HG03558 (cell line): Measurements from ENCODE around the gene TLR5.

ENCODE experiments used
- ATAC-seq: cut with Tn5 transposase; IDR thresholded peaks from one replicate; pipeline ENCODE4 v1.9.1; 2021; ENCODE audit warnings: moderate number of reproducible peaks; ENCODE audit not compliant: unreplicated experiment; ENCODE audit errors: extremely low read depth

The TLR5 gene

DNA sequence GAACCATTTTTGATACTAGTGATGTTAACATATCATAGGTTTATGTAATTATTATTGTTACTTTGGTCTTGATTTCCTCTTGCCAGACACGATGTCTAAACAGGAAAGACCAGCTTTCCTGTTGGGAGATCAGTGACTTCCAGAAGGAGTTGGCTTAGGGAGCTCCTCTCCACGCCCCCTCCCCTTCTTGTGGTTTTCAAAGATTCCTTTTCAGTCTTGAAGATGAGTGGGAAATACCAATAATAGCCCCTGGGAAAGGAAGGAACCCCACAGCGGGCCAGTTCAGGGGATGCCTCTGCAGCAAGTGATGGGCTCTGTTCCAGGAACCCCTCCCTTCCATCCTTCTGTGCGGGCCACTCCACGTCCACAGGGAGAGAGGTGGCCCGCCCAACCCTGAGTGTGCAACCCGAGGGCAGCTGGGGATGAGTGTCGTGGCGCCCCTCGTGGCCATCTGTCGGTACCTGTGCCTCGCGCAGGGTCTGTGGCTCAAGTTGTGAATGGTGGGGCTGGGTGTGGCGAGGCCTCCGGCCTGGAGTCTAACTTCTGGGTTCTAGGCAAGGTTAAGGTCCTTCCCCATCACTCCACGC, 65.7 kb downstream of the TLR5 start:
- no peak for ATAC-seq

DNA sequence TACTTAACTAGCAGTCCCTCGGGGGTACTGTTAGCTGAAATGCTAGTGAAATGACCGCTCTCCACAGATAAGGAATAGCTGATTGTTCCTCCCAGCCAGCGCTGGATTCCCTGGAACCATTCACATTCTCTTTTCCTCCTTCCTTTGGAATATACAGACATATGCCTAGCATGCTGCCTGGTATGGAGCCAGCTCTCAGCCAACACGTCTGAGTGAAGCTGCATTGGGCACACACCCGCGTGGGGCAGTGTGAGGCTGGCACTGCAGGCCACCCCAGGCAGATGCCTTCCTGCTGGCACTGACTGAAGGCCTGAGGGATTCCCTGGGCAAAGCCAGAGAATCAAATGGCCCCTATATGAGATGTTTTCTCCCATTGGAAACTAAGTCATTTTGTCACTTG, 66.7 kb downstream of the TLR5 start:
- ATAC-seq: no peak

DNA sequence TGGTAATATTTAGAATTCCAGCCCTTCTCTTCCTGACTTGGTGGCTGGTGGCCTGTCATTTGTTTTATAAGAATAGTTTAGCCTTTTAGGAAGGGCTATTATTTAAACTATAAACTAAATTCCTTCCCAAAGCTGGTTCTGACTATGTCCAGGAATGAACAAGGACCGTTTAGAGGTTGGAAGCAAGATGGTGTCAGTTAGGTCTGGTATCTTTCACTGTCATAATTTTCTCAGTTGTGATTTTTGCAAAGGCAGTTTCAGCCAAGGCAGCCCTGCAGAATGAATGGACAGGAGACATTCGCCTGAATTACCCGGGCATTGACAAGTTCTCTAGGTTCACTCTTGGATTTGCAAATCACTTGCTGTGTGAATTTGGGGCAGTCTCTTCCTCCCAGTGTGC, 67.2 kb downstream of the TLR5 start:
- no peak for ATAC-seq

DNA sequence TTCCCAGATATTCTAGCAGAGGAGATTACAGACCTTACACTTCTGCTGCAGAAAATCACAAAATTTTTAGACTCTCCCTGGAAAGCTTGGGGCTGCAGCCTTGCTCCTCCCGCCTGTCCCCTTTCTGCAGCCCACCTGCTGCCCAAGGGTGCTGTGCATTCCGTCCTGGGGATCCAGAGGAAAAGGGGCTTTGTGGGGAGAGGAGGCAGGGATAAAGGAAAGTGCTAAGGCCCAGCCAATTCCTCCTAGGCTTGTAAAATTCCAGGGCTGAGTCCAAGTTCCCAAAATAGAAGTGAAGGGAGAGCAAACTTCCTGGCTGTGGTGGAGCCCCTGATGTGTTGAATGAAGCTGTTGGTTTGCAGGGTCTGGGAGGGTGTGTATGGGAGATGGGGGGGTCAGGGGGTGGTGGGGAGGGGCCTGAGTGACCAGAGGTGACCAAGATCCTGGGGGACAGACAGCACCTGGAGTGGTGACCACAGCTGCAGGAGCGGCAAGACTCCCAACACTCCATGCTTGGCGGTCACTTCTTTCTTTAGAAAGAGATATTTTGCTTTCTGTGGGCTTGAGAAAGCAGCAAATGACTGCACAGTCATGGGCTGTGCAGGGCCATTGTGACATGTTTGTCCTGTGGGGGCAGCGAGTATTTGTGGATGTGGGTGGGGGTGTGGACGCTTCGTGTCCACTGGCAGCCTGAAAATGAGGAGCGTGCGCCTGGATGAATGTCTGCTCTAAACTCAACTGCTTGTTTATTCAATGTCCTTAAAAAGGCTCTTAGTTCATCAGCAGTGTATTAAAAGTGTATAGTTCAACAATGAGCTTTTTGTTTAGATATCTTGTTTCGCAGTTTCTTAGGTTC, 68.4 kb downstream of the TLR5 start:
- ATAC-seq: no peak

DNA sequence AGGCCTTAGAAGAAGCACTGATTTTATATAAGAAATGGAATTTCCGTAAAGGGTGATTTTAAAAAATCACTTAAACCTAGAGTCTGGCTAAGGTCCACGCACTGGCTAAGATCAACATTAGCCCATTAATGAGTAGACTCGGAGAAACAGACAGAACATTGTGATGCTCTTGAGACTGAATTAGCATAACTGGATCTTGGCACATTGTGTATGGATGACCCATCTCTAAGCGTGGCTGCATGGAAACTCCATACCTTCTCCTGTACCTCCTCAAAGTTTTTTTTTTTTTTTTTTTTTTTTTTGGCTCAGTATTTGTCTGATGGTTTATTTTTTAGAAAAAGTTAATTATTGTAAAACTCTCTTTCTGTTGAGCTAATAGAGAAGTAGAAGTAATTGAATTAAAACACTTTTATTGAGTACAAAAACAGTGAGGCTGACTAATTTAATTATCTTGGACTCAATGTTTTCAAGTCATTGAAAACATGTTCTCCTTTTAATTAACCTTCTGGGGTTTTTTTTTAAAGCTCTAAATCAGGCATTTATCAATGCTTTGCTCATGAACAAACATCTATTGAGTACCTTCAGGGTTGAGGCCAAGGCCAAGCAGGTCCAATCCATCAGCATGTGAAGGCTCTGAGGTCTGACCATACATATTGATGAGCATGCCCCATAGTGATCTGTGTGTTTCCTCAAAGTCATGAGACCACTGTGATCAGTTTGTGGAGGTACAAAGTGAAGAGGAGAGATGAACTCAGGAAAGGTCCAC, 74.0 kb downstream of the TLR5 start:
- ATAC-seq: no peak

DNA sequence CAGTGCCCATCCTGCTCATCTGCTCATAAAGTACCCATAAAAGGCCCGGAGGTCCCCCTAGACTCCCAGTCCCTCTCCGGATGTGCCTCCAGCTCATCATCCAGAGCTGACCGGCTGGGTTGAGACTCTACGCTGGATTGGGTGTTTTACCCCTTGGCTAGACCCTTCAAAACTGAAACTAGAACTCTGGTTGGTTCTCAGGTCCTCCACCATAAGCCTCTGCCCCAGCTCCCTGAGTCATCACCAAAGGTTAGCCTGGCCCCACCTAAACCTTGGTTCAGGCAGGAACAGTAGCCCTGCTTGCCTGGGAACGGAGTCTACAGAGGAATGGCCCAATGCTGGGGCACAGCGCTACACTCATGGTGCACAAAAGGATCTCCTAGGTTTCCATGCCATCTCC, 75.1 kb downstream of the TLR5 start:
- ATAC-seq: no peak

DNA sequence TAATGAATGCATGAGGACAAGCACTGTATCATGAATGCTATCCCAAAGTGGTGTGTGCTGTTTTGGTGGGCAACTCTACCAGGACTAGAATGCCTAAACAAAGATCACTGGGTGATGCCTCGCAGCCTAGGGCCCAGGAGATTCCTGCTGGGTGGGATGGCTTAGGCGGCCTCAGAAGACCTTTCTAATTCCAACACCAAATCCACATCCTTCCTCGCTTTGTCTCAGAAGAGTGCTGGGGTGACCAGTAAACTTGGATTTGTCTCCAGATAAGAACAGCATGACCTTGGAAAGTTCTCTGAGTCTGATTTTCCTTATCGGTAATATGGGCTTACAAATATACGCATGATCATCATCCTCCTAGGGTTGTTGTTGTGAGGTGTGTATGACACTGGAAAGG, 76.6 kb downstream of the TLR5 start:
- ATAC-seq: no peak

DNA sequence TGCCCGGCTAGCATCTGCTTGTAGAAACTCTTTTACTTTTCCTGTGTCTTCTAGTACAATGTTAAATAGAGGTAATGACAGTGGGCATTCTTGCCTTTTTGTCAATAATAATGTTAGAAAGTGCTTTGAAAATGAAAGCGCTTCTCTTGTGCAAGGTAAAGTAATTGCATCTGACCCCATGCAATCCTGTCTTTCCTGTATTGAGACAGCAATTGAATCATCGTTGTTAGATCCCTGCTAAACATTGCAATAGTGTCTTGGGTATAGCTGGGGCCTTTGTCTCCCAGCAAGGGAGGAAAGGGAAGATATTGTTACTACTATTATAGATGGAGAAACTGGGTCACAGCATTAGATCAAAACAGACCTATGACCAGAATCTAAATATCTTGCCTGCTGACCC, 80.9 kb downstream of the TLR5 start:
- no peak for ATAC-seq

DNA sequence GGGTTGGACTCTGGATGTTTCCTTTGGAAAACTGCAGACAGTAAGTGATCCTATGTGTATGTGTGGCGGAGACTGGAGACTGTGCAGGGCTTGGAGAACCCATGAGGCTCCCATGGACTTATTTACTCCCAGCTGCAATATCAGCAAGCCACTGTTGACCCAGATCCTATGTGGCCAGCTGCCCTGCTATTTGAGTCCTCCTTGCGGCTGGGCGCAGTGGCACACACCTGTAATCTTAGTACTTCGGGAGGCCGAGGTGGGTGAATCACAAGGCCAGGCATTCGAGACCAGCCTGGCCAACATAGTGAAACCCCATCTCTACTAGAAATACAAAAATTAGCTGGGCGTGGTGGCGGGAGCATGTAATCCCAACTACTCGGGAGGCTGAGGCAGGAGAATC, 83.5 kb downstream of the TLR5 start:
- no peak for ATAC-seq
